Measurements from ENCODE around the gene SYVN1.

DNA sequence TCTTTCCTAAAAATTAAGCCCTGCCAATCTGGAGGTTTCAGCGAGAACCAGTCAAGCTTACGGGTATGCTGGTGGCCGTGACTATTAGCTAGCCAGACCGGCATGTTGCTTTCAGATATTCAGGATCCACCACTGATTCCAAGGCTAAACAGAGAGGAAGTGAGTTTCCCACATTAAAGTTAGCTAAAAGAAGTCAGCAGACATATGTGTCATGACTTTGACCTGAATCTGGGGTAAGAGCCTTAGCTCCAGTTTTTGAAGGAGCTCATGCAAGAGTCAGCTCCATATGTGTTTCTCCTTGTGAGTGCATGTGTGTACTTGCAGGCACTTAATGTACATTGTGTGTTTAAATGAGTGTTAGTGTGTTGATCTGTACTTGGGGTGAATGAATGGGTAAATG lies 48.9 kb downstream of the SYVN1 start:
- TF ChIP-seq, protein P1, sequence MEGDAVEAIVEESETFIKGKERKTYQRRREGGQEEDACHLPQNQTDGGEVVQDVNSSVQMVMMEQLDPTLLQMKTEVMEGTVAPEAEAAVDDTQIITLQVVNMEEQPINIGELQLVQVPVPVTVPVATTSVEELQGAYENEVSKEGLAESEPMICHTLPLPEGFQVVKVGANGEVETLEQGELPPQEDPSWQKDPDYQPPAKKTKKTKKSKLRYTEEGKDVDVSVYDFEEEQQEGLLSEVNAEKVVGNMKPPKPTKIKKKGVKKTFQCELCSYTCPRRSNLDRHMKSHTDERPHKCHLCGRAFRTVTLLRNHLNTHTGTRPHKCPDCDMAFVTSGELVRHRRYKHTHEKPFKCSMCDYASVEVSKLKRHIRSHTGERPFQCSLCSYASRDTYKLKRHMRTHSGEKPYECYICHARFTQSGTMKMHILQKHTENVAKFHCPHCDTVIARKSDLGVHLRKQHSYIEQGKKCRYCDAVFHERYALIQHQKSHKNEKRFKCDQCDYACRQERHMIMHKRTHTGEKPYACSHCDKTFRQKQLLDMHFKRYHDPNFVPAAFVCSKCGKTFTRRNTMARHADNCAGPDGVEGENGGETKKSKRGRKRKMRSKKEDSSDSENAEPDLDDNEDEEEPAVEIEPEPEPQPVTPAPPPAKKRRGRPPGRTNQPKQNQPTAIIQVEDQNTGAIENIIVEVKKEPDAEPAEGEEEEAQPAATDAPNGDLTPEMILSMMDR (IDR thresholded peaks at IDR 0.05 in 2 of 3, conservative IDR thresholded peaks at IDR 0.05 in 1 of 3; ENCODE audit: borderline replicate concordance in 1 of 3, insufficient read depth in 1 of 3, low read depth in 2 of 3, low read length in 2 of 3): no peak
- TF ChIP-seq POLR2A (IDR thresholded peaks at IDR 0.05; ENCODE audit: borderline replicate concordance, extremely low read depth, insufficient read depth, insufficient read length): no peak
- no peak for TF ChIP-seq EZH2 (IDR thresholded peaks at IDR 0.05)
- no peak for TF ChIP-seq POLR2AphosphoS5 (IDR thresholded peaks at IDR 0.05; ENCODE audit: low read depth, low read length)
- TF ChIP-seq, protein P2, sequence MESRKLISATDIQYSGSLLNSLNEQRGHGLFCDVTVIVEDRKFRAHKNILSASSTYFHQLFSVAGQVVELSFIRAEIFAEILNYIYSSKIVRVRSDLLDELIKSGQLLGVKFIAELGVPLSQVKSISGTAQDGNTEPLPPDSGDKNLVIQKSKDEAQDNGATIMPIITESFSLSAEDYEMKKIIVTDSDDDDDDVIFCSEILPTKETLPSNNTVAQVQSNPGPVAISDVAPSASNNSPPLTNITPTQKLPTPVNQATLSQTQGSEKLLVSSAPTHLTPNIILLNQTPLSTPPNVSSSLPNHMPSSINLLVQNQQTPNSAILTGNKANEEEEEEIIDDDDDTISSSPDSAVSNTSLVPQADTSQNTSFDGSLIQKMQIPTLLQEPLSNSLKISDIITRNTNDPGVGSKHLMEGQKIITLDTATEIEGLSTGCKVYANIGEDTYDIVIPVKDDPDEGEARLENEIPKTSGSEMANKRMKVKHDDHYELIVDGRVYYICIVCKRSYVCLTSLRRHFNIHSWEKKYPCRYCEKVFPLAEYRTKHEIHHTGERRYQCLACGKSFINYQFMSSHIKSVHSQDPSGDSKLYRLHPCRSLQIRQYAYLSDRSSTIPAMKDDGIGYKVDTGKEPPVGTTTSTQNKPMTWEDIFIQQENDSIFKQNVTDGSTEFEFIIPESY (IDR thresholded peaks at IDR 0.05; ENCODE audit: extremely low read depth, insufficient replicate concordance, low read length): no peak
- TF ChIP-seq CBX3 (IDR thresholded peaks at IDR 0.05; ENCODE audit: low read depth): no peak
- no peak for TF ChIP-seq TCF7L2 (IDR thresholded peaks at IDR 0.05; ENCODE audit: borderline replicate concordance, extremely low read depth, insufficient read depth, insufficient read length)
- no peak for TF ChIP-seq EZH2phosphoT487 (IDR thresholded peaks at IDR 0.05; ENCODE audit: borderline replicate concordance)
- no peak for TF ChIP-seq REST (IDR thresholded peaks at IDR 0.05; ENCODE audit: low read depth)
